Prostate gland (tissue), 2 donors: ENCODE measurements around the gene SNX7. TPM values are rescaled to one million over a fixed set of nuclear protein-coding genes. Genes with fewer than 3 reads are reported as not detected.

Experiments
- DNase-seq: peaks from one replicate; pipeline ENCODE4 v3.0.0-alpha.2; 2019; ENCODE audit warnings: low spot score
- H3K27ac ChIP-seq, 2 donors: fragments of 200-600 bp; sonication (generic); 2 replicates each; pipeline ENCODE4 v1.5.1; 2017 to 2019
- H3K27me3 ChIP-seq: fragments of 200-600 bp; sonication (generic); replicated peaks from 2 replicates; pipeline ENCODE4 v1.5.1; 2019; ENCODE audit not compliant: insufficient read depth
- H3K36me3 ChIP-seq, 2 donors: fragments of 200-600 bp; sonication (generic); 1 replicate in 1 of 2; 2 replicates in 1 of 2; pipeline versions ENCODE4 v1.5.1 to v1.8.1; 2017 to 2019
- H3K4me1 ChIP-seq: fragments of 200-600 bp; sonication (generic); replicated peaks from 2 replicates; pipeline ENCODE4 v1.5.1; 2019
- H3K4me3 ChIP-seq, 2 donors: fragments of 200-600 bp; sonication (generic); 2 replicates each; pipeline ENCODE4 v1.5.1; 2017 to 2019
- H3K9me3 ChIP-seq: fragments of 200-600 bp; sonication (generic); 2 replicates; pipeline ENCODE4 v1.5.1; 2017
- POLR2A ChIP-seq: fragments of 450-650 bp; IDR thresholded peaks from one replicate; pipeline ENCODE4 v1.6.1; 2016; ENCODE audit warnings: antibody characterized with exemption, mild to moderate bottlenecking
- POLR2AphosphoS5 ChIP-seq: sonication (generic); formaldehyde crosslinking; IDR thresholded peaks from one replicate; pipeline ENCODE4 v1.6.1; 2017; ENCODE audit warnings: antibody characterized with exemption
- WGBS: methylation state at CpG from one replicate; pipeline ENCODE4 v1.1.5; 2018; 5-methylcytosine and 5-hydroxymethylcytosine counted together
- intact Hi-C: fragments of 100-400 bp; cut with DNase I; formaldehyde crosslinking; loops from one replicate; pipeline ENCODE4 v1.14.2; 2022
- total RNA-seq, 2 donors: library from RNA; depleted of rRNA; stranded (reverse); fragments of >200 nt; gene quantifications; one replicate each; pipeline ENCODE4 v1.1.0, GENCODE V29; 2016
- TF ChIP-seq, protein P1 (sequence below), 4 experiments: fragments of 200-600 bp in 2 of 4; fragments of 450-650 bp in 2 of 4; sonication (generic) in 2 of 4; IDR thresholded peaks; 1 replicate in 3 of 4; 2 replicates in 1 of 4; pipeline ENCODE4 v1.5.1; 2016 to 2019; ENCODE audit warnings: antibody characterized with exemption in 4 of 4, mild to moderate bottlenecking in 2 of 4, moderate library complexity in 2 of 4

The SNX7 gene
- total RNA-seq, 2 donors from 2014 or later: 19.4 to 32.9 TPM

DNA sequence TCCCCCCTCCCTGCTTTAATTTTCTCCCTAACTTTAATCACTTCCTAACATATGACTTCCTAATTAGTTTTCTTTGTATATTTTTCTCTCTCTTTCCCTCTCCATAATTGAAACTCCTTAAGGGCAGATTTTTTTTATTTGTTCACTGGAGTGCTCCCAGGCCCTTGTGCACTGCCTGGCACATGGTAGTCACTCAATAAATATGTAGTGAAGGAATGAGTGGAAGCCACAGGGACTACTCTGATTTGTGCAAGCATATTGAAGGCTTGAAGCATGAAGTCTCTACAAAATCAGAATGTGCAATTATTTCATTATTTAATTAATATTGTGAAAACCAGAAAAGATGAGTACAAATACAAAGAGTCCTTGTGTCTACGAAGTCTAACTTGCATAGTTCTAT, 41.5 kb downstream of the SNX7 start:
- no peaks in the 10 kb centered on the region for H3K9me3 ChIP-seq
- no peak for DNase-seq
- no peaks in the 10 kb centered on the region for H3K36me3 ChIP-seq
- WGBS: 91% methylated on average over 1 of the region's 1 CpG
- H3K27ac ChIP-seq: no peak overlapping the region
- no peaks in the 10 kb centered on the region for H3K27me3 ChIP-seq
- TF ChIP-seq POLR2AphosphoS5 (no peak), POLR2A (no peak)
- TF ChIP-seq, protein P1, sequence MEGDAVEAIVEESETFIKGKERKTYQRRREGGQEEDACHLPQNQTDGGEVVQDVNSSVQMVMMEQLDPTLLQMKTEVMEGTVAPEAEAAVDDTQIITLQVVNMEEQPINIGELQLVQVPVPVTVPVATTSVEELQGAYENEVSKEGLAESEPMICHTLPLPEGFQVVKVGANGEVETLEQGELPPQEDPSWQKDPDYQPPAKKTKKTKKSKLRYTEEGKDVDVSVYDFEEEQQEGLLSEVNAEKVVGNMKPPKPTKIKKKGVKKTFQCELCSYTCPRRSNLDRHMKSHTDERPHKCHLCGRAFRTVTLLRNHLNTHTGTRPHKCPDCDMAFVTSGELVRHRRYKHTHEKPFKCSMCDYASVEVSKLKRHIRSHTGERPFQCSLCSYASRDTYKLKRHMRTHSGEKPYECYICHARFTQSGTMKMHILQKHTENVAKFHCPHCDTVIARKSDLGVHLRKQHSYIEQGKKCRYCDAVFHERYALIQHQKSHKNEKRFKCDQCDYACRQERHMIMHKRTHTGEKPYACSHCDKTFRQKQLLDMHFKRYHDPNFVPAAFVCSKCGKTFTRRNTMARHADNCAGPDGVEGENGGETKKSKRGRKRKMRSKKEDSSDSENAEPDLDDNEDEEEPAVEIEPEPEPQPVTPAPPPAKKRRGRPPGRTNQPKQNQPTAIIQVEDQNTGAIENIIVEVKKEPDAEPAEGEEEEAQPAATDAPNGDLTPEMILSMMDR (IDR thresholded peaks at IDR 0.05): no peak
- intact Hi-C loops: no loop called here
- no peak overlapping the region for H3K4me3 ChIP-seq
- H3K4me1 ChIP-seq: no peaks in the 10 kb centered on the region

DNA sequence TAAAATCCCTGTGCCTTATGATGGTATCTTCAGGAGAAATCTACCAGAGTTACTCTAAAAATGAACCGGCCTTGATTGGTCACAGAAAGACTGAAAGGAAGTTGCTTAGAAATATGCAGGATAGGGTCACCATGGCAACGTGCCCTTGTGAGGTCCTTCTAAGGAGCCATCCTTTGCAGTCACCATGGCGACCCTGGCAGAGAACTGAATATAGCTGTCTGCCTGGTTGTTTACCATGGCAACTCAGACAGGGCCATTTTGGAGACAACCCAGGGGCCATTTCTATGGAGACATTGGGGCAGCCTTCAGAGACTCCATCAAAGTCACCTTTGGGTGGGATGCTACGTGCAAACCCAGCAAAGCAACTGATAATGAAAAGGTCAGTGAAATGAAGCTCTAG, 43.0 kb downstream of the SNX7 start:
- no peak overlapping the region for H3K4me3 ChIP-seq
- no peak overlapping the region for H3K27ac ChIP-seq
- H3K36me3 ChIP-seq: no peaks in the 10 kb centered on the region
- TF ChIP-seq POLR2A (no peak), POLR2AphosphoS5 (no peak)
- TF ChIP-seq, protein P1 (IDR thresholded peaks at IDR 0.05): no peak
- H3K4me1 ChIP-seq: no peaks in the 10 kb centered on the region
- no peaks in the 10 kb centered on the region for H3K9me3 ChIP-seq
- intact Hi-C loops: no loop called here
- no peak for DNase-seq
- H3K27me3 ChIP-seq: no peaks in the 10 kb centered on the region
- WGBS: 89% methylated on average over 4 of the region's 4 CpGs

DNA sequence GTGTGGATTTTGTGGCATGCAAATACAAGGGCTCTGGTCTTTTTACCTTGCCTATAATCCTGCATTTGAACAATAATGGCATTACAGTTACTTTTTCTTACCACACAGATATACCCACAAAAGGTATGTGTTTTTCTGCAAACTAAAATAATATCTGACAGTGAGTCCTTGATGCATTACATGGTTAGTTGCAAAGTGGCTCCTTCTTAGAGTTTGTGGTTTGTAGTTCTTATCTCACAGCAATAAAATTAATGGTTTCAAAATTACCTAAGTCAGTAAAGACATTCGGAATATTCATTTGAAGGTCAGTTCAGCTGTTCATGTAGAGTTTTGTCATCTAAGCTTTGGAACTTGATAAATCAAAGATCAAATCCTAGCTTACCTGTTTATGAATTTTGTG, 43.5 kb downstream of the SNX7 start:
- intact Hi-C loops: no loop called here
- Histone ChIP-seq H3K27me3 (no peaks in the 10 kb centered on the region), H3K4me3 (no peak overlapping the region), H3K4me1 (no peaks in the 10 kb centered on the region), H3K36me3 (no peaks in the 10 kb centered on the region), H3K9me3 (no peaks in the 10 kb centered on the region), H3K27ac (no peak overlapping the region)
- 82% methylated on average over 1 of the region's 1 CpG for WGBS
- TF ChIP-seq POLR2AphosphoS5 (no peak), POLR2A (no peak)
- TF ChIP-seq, protein P1 (IDR thresholded peaks at IDR 0.05): no peak
- no peak for DNase-seq

DNA sequence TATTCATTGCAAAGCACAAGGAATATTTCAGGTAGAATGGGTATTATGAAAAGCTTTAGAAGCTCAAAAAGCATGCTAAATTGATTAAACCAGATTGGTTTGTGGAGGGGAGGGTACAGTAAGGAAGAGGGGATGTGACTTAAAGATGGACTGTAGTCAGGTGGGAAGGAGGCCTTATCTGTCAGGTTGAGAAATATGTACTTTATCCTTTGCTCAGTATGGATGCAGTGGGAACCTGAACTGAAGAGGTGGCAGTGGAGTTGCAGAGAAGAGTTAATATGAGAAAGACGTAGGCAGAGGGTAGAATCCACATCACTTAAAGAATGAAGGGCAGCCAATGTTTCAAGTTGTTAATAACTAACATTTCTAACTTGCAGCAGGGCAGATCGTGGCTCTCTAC, 44.1 kb downstream of the SNX7 start:
- Histone ChIP-seq H3K4me1 (no peaks in the 10 kb centered on the region), H3K36me3 (no peaks in the 10 kb centered on the region), H3K27me3 (no peaks in the 10 kb centered on the region), H3K9me3 (no peaks in the 10 kb centered on the region), H3K4me3 (no peak overlapping the region), H3K27ac (no peak overlapping the region)
- no peak for DNase-seq
- 94% methylated on average over 2 of the region's 2 CpGs for WGBS
- intact Hi-C loops: no loop called here
- TF ChIP-seq POLR2A (no peak), POLR2AphosphoS5 (no peak)
- TF ChIP-seq, protein P1 (IDR thresholded peaks at IDR 0.05): no peak

DNA sequence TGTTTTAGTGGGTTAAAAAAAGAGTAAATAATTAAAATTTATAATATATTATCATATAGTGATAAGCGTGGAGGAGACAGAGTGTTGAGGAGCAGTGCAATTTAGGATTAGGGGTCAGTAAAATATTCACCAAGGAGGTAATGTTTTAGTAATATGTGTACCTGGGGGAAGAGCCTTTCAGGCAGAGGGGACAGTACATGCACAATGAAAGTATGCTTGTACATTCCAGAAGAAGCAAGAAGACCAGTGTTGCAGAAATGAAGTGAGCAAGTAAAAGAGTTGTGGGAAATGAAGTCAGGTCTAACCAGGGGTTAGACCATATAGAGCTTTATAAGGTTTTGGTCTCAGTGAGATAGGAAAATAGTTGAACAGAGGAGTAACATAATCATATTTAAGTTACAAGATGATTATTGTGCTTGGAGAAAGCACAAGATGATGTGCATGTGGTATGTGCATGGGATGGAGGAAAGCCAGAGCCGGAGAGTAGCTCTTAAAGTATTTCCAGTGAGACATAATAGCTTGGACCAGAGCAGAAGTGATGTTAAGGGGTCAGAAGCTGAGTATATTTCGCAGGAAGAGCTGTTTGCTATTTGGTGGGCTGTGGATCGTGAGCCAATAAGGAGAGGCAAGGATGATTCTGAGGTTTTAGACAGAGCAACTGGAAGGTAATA, 44.8 kb downstream of the SNX7 start:
- H3K4me3 ChIP-seq: no peak overlapping the region
- DNase-seq: no peak
- TF ChIP-seq POLR2A (no peak), POLR2AphosphoS5 (no peak)
- TF ChIP-seq, protein P1 (IDR thresholded peaks at IDR 0.05): no peak

More for the DNA sequence above, 44.8 kb downstream of the SNX7 start:
- no peak overlapping the region for H3K27ac ChIP-seq
- H3K9me3 ChIP-seq: no peaks in the 10 kb centered on the region
- intact Hi-C loops: no loop called here
- H3K27me3 ChIP-seq: no peaks in the 10 kb centered on the region
- H3K4me1 ChIP-seq: no peaks in the 10 kb centered on the region
- WGBS: 89% methylated on average over 4 of the region's 4 CpGs
- H3K36me3 ChIP-seq: no peaks in the 10 kb centered on the region
